GM12865 (cell line): ENCODE data around the gene NDUFA1.
"Not testable (repeated sequence)": the region's sequence is repeated elsewhere in the genome, so short reads cannot be mapped to it uniquely, and the experiment has no call there.

Experiments
- DNase-seq: peaks from one replicate; pipeline ENCODE4 v3.0.0; 2010; ENCODE audit warnings: low read depth
- H3K4me3 ChIP-seq: 2 replicates; pipeline ENCODE4 v1.5.1; 2011; ENCODE audit warnings: mild to moderate bottlenecking, low read depth, low read length, control low read depth
- TF ChIP-seq, protein P1 (sequence below): IDR thresholded peaks from 2 replicates; pipeline ENCODE4 v1.5.1; 2011; ENCODE audit warnings: low read length, control low read depth, low read depth, inconsistent platforms; ENCODE audit not compliant: insufficient read depth; ENCODE audit errors: missing control alignments

The NDUFA1 gene

DNA sequence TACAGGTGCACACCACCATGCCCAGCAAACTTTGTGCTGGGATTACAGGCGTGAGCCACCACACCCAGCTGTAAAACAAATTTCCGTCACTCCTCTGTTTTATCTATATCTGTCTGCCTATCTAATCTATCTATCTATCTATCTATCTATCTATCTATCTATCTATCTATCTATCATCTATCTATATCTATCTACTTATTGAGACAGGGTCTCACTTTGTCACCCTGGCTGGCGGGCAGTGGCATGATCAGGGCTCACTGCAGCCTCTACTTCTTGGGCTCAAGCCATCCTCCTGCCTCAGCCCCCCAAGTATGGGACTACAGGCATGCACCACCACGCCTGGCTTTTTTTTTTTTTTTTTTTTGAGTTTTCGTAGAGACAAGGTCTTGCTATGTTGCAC is 44.7 kb downstream of the NDUFA1 start:
- no peak for DNase-seq
- no peak overlapping the region for H3K4me3 ChIP-seq
- TF ChIP-seq, protein P1, sequence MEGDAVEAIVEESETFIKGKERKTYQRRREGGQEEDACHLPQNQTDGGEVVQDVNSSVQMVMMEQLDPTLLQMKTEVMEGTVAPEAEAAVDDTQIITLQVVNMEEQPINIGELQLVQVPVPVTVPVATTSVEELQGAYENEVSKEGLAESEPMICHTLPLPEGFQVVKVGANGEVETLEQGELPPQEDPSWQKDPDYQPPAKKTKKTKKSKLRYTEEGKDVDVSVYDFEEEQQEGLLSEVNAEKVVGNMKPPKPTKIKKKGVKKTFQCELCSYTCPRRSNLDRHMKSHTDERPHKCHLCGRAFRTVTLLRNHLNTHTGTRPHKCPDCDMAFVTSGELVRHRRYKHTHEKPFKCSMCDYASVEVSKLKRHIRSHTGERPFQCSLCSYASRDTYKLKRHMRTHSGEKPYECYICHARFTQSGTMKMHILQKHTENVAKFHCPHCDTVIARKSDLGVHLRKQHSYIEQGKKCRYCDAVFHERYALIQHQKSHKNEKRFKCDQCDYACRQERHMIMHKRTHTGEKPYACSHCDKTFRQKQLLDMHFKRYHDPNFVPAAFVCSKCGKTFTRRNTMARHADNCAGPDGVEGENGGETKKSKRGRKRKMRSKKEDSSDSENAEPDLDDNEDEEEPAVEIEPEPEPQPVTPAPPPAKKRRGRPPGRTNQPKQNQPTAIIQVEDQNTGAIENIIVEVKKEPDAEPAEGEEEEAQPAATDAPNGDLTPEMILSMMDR: no peak

DNA sequence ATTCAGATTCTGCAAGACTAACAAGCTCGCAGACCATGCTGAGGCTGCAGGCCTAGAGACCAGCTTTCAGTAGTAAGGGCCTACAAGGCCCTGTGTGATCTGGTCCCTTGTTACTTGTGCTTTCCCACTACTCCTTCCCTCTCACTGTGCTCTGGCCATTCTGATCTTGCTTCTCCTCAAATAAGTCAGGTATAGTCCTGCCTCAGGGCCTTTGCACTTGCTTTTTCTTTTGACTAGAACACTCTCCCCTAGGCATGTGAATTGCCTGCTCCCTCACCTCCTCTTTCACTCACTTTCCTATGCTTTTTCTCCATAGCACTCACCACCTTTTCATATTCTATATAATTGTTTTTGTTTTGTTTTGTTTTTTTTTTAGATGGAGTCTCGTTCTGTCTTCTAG is 46.2 kb downstream of the NDUFA1 start:
- no peak for DNase-seq
- H3K4me3 ChIP-seq: no peak overlapping the region
- TF ChIP-seq, protein P1: no peak

- no peak overlapping the region for H3K4me3 ChIP-seq
- TF ChIP-seq, protein P1: no peak
- DNase-seq: no peak
Observed at GRCh38 chrX:119919835-119920585, 48.4 kb downstream of the NDUFA1 start.

GRCh38 chrX:119922391-119922790 is 50.8 kb downstream of the NDUFA1 start:
- H3K4me3 ChIP-seq, DNase-seq: not testable (repeated sequence)
